GM10266 (cell line): ENCODE results near the gene PFKP.

Experiments used
- DNase-seq: peaks from one replicate; pipeline ENCODE4 v3.0.0; 2012; ENCODE audit errors: extremely low spot score
- TF ChIP-seq, protein P1 (sequence below): IDR thresholded peaks from 2 replicates; pipeline ENCODE4 v1.5.1; 2012; ENCODE audit warnings: mild to moderate bottlenecking, low read depth; ENCODE audit not compliant: control insufficient read depth, insufficient read depth; ENCODE audit errors: missing control alignments

Gene PFKP

DNA sequence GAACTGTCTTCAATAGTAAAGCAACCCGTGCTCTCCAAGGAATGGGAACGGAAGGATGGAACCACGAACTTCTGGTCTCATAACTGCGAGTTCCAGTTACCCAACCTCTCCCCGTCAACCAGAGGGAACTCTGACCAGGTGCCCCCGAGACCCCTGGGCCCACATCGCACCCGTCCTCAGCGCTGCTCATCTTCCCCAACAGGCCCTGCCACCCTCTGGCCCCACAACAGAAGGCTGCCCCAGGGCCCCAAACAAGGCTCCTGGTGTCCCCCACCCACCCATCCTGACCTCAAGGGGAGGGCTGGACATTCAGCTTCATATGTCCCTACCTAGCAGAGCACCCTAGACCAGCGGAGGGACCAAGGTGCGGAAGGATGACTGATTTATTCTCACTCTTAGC, 82.6 kb downstream of the PFKP start:
- DNase-seq: no peak
- TF ChIP-seq, protein P1, sequence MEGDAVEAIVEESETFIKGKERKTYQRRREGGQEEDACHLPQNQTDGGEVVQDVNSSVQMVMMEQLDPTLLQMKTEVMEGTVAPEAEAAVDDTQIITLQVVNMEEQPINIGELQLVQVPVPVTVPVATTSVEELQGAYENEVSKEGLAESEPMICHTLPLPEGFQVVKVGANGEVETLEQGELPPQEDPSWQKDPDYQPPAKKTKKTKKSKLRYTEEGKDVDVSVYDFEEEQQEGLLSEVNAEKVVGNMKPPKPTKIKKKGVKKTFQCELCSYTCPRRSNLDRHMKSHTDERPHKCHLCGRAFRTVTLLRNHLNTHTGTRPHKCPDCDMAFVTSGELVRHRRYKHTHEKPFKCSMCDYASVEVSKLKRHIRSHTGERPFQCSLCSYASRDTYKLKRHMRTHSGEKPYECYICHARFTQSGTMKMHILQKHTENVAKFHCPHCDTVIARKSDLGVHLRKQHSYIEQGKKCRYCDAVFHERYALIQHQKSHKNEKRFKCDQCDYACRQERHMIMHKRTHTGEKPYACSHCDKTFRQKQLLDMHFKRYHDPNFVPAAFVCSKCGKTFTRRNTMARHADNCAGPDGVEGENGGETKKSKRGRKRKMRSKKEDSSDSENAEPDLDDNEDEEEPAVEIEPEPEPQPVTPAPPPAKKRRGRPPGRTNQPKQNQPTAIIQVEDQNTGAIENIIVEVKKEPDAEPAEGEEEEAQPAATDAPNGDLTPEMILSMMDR: no peak

DNA sequence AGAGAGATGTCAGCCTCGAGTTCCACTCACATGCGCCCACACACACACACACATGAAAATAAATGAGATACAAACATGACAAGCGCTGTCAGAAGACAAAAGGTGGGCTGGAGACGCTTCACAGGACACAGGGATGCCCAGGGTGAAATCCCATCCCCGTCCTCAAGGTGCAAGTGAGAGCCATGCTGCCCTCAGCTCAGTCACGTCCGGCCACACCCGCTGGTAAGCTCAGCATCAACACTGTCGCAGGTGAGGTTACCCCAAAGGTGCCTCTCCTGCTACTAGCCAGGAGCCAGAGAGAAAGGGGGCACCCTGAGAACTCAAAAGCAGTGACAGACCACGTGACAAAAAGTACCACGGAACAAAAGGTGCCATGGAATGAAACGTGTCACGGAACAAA, 83.0 kb downstream of the PFKP start:
- DNase-seq: no peak

DNA sequence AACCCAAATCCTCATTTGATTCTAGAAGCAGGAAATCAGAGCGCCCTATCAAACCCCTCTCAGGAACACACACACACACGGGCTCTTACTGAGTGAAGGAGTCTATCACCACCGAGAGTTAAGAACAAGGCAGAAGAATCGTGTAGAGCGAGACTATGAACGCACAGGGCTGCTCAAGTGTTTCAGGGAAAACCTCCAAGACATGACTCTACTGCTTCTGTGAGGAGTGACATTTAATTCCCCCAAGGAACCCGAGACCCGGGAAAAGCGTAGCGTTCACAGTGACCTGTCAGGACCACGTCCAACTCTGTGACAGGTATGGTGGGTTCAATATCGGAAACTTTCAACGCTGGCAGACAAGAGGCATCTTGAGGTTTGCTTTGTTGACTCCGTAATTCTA, 83.6 kb downstream of the PFKP start:
- TF ChIP-seq, protein P1: no peak
- no peak for DNase-seq

More for the DNA sequence above, 83.0 kb downstream of the PFKP start:
- TF ChIP-seq, protein P1: no peak

DNA sequence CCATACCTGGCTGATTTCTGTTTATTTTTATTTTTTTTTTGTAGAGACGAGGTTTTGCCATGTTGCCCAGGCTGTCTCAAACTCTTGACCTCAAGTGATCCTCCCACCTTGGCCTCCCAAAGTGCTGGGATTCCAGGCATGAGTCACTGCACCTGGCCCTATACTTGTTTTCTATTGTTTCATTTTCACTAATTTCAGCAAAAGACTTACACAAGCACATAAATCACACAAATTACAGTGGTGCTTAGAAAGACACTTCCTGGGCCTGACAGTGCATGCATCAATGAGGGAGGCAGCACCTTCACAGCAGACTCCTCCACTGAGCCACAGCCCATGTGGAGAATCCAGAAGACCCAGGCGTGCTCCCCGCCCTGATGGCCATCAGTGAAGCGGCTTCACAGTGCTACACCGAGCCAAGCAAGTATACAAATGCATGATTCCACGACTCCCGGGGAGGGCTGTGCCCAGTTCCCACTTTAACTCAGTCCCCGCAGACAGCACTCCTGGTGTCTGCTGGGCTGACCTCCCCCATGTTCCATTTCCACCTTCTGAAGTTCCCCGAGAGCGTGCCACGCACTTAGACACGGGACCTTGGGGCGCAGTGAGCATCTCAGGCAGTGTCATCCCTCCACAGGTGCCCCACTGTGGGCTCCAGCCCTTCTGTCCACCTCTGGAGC, 84.7 kb downstream of the PFKP start:
- no peak for DNase-seq
- TF ChIP-seq, protein P1: no peak

DNA sequence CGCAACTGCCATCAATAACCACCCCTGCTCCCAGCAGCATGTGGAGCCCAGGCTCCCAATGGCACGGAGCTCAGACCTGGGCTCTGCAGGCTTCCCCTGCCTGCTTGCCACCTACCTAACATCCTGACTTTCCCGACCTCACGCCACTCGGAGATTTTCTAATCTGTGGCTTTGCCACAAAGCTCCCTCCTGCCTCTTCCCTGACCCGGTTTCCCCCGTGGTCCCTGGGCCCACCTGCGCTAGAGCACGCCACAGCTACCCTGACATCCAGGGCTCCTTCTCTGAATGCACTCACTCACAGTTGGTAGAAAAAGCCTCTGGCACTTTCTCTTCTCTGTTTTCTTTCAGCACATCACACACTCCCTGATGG, 85.2 kb downstream of the PFKP start:
- TF ChIP-seq, protein P1: no peak
- no peak for DNase-seq

DNA sequence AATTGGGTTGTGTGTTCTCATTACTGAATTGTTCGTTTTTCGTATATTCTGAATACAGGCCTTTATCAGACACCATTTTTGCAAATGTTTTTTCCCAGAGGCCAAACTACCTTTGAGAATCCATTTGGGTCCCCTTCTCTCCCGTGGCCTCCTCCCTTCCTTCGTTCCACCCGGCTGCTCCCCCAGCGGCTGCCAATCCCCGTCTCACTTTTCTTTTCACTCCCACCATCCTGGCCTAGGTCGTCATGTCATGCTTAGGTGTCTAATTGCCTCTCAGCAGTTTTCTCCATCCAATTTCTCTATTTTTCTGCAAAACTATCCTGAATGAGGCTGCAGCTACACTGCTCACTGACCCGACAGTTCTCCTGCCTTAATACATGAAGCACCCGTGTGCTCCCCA, 87.3 kb downstream of the PFKP start:
- TF ChIP-seq, protein P1: no peak

DNA sequence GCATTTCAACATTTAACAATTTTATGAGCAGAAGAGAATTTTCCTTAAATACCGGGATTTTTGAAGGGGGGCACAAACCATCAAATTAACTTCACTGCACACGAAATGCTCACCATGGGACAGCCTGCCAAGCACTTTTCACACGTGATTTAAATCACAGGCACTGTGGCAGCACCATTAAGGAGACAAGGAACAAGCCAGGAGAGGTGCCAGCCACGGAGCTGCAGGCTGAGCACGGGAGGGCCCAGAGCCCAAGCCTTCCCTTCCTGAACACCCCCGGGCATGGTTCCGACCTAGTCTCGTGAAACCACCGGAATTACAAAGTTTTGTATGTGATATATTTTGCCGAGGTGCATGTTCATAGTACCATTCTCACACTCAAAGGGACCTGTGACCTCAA, 91.8 kb downstream of the PFKP start:
- TF ChIP-seq, protein P1: no peak
- DNase-seq: no peak

More for the DNA sequence above, 87.3 kb downstream of the PFKP start:
- DNase-seq: no peak
